ENCODE measurements around the gene EVI2B. TPM values are rescaled to one million over a fixed set of nuclear protein-coding genes. Genes with fewer than 3 reads are reported as not detected.
"Not testable (repeated sequence)": the region's sequence is repeated elsewhere in the genome, so short reads cannot be mapped to it uniquely, and the experiment has no call there.

Gene EVI2B
- total RNA-seq, 1 experiment from 2014 or later = not detected

DNA sequence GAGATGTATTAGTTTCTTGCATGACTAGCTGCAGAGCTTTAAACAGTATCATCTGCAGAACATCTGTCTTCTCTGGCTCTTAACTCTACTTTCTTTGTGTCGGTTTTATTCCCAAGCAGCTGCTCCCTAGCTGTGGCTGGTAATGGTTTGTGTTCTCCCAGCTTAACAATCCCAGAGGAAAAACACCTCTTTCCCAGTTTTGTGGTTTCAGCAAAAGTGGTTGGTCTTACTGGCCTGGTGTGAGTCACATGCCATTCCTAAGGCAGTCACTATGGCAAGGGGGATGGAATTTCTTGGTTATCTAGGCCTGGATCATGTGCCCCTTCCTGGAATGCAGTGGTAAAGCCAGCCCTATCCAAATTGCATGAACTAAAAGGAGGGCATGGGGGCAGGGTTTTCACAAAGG is 44.3 kb downstream of the EVI2B start:
- CTCF ChIA-PET = interaction anchor here (0.6 kb wide), 1 partner anchor 508 kb away, joined by 4 read pairs; no protein-coding TSS in a partner anchor
- peak; percentile 41 for DNase-seq
- H3K9me3 Mint-ChIP-seq (ENCODE audit: low read depth, unreplicated experiment) = no peaks in the 10 kb centered on the region
- intact Hi-C loops (cut with micrococcal nuclease; ENCODE audit: unreplicated experiment) = loop anchor here (5.0 kb wide), 1 partner anchor 103 kb away; no protein-coding TSS in a partner anchor
- BruUV-seq (replicated peaks) = no TSS peak
- no peaks in the 10 kb centered on the region for H3K27me3 Mint-ChIP-seq (ENCODE audit: unreplicated experiment)
- H3K36me3 Mint-ChIP-seq (ENCODE audit: insufficient read depth, unreplicated experiment) = peaks cover 13% of the 10 kb centered on the region
- H3K4me1 Mint-ChIP-seq (ENCODE audit: low read depth, unreplicated experiment) = peaks cover 24% of the 10 kb centered on the region
- TF ChIP-seq, protein P1, sequence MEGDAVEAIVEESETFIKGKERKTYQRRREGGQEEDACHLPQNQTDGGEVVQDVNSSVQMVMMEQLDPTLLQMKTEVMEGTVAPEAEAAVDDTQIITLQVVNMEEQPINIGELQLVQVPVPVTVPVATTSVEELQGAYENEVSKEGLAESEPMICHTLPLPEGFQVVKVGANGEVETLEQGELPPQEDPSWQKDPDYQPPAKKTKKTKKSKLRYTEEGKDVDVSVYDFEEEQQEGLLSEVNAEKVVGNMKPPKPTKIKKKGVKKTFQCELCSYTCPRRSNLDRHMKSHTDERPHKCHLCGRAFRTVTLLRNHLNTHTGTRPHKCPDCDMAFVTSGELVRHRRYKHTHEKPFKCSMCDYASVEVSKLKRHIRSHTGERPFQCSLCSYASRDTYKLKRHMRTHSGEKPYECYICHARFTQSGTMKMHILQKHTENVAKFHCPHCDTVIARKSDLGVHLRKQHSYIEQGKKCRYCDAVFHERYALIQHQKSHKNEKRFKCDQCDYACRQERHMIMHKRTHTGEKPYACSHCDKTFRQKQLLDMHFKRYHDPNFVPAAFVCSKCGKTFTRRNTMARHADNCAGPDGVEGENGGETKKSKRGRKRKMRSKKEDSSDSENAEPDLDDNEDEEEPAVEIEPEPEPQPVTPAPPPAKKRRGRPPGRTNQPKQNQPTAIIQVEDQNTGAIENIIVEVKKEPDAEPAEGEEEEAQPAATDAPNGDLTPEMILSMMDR (IDR thresholded peaks at IDR 0.05; ENCODE audit: unreplicated experiment) = no peak
- peak overlapping the region; percentile 33 for H3K4me3 Mint-ChIP-seq (ENCODE audit: low read depth, unreplicated experiment)
- peak overlapping the region; percentile 20 for H3K27ac Mint-ChIP-seq (ENCODE audit: unreplicated experiment)

DNA sequence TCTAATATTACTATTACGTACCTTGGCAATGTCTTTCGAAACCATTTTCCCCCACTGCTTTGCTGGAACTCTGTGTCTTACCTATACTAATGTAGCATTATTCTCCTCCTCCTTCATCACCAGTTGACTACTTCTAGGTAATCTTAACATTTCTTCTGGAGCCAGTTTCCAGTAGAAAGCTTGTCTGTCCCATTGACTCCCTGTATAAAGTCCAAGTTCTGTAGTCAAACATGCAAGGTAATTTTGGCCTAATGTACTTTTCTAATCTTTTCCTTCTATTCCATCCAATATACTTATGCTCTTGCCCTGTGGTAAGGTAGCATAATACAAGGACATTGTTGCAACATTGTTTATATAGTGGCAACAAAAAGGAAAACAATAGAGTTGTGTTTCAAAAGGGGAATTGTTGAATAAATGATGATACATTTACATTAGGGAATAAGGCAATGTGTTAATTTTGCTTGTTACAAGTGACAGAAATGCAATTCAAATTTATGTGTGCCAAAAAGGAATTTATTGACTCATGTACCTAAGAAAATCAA is 44.7 kb downstream of the EVI2B start:
- no TSS peak for BruUV-seq (replicated peaks)
- CTCF ChIA-PET = interaction anchor here (0.6 kb wide), 1 partner anchor 509 kb away, joined by 4 read pairs; no protein-coding TSS in a partner anchor
- peaks cover 24% of the 10 kb centered on the region for H3K4me1 Mint-ChIP-seq (ENCODE audit: low read depth, unreplicated experiment)
- no peak for DNase-seq
- no peaks in the 10 kb centered on the region for H3K27me3 Mint-ChIP-seq (ENCODE audit: unreplicated experiment)
- H3K27ac Mint-ChIP-seq (ENCODE audit: unreplicated experiment) = peak overlapping the region; percentile 20
- H3K4me3 Mint-ChIP-seq (ENCODE audit: low read depth, unreplicated experiment) = peak overlapping the region; percentile 33
- TF ChIP-seq, protein P1 (IDR thresholded peaks at IDR 0.05; ENCODE audit: unreplicated experiment) = no peak
- peaks cover 13% of the 10 kb centered on the region for H3K36me3 Mint-ChIP-seq (ENCODE audit: insufficient read depth, unreplicated experiment)
- no peaks in the 10 kb centered on the region for H3K9me3 Mint-ChIP-seq (ENCODE audit: low read depth, unreplicated experiment)
- intact Hi-C loops (cut with micrococcal nuclease; ENCODE audit: unreplicated experiment) = loop anchor here (5.0 kb wide), 1 partner anchor 103 kb away; no protein-coding TSS in a partner anchor

DNA sequence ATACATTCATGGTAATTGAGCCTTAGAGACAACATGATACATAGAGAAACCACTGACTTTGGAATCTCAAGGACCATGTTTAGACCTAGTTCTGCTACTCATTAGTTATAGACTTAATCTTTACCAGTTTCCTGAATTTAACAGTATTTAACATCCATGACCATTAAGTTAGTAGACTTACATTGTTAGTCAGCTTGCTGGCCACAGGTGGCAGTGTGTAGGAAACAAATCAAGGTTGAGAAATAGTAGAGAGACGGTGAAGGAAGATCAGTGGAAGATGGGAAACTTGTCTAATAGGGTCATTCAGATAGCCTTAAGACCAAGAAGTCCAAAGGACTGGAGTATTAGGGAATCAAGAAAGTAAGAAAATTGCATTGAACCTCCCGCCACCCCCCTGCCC is 47.8 kb downstream of the EVI2B start:
- Mint-ChIP-seq H3K9me3 (ENCODE audit: low read depth, unreplicated experiment) (no peaks in the 10 kb centered on the region), H3K4me3 (ENCODE audit: low read depth, unreplicated experiment) (no peak overlapping the region), H3K27ac (ENCODE audit: unreplicated experiment) (no peak overlapping the region), H3K36me3 (ENCODE audit: insufficient read depth, unreplicated experiment) (peaks cover 13% of the 10 kb centered on the region), H3K27me3 (ENCODE audit: unreplicated experiment) (no peaks in the 10 kb centered on the region), H3K4me1 (ENCODE audit: low read depth, unreplicated experiment) (peaks cover 24% of the 10 kb centered on the region)
- DNase-seq = no peak
- CTCF ChIA-PET = no interaction called here
- TF ChIP-seq, protein P1 (IDR thresholded peaks at IDR 0.05; ENCODE audit: unreplicated experiment) = no peak
- BruUV-seq (replicated peaks) = no TSS peak
- intact Hi-C loops (cut with micrococcal nuclease; ENCODE audit: unreplicated experiment) = loop anchor here (5.0 kb wide), 1 partner anchor 106 kb away; no protein-coding TSS in a partner anchor

DNA sequence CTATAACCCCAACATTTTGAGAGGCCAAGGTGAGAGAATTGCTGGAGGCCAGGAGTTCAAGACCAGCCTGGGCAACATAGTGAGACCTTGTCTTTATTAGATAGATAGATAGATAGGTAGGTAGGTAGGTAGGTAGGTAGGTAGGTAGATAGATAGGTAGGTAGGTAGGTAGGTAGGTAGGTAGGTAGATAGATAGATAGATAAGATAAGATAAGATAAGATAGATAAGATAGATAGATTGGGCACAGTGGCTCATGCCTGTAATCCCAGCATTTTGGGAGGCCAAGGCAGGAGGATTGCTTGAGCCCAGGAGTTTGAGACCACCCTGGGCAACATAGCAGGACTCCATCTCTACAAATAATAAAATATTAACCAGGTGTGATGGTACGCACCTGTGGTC is 50.9 kb downstream of the EVI2B start:
- H3K36me3 Mint-ChIP-seq (ENCODE audit: insufficient read depth, unreplicated experiment); H3K9me3 Mint-ChIP-seq (ENCODE audit: low read depth, unreplicated experiment); BruUV-seq (replicated peaks); DNase-seq; H3K4me3 Mint-ChIP-seq (ENCODE audit: low read depth, unreplicated experiment); H3K27ac Mint-ChIP-seq (ENCODE audit: unreplicated experiment); H3K27me3 Mint-ChIP-seq (ENCODE audit: unreplicated experiment); H3K4me1 Mint-ChIP-seq (ENCODE audit: low read depth, unreplicated experiment); CTCF ChIA-PET; intact Hi-C loops (cut with micrococcal nuclease; ENCODE audit: unreplicated experiment): not testable (repeated sequence)

DNA sequence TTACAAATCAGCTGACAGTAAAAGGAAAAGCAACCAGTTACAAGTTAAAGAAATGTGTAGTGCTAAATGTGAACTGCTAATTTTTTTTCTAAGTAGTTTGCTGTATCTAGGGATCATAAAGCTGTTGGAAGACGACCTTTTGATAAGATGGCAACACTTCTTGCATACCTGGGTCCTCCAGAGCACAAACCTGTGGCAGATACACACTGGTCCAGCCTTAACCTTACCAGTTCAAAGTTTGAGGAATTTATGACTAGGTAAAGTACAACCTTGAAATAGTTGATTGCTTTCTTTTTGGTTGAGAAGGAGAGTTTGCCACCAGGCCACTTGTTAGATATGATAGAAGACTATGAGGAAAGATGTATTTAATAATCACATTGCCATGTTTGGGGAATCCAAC is 52.3 kb downstream of the EVI2B start:
- intact Hi-C loops (cut with micrococcal nuclease; ENCODE audit: unreplicated experiment) = no loop called here
- H3K9me3 Mint-ChIP-seq (ENCODE audit: low read depth, unreplicated experiment) = no peaks in the 10 kb centered on the region
- no peaks in the 10 kb centered on the region for H3K27me3 Mint-ChIP-seq (ENCODE audit: unreplicated experiment)
- peaks cover 3% of the 10 kb centered on the region for H3K36me3 Mint-ChIP-seq (ENCODE audit: insufficient read depth, unreplicated experiment)
- no TSS peak for BruUV-seq (replicated peaks)
- no peak overlapping the region for H3K27ac Mint-ChIP-seq (ENCODE audit: unreplicated experiment)
- CTCF ChIA-PET = no interaction called here
- no peak overlapping the region for H3K4me3 Mint-ChIP-seq (ENCODE audit: low read depth, unreplicated experiment)
- TF ChIP-seq, protein P1 (IDR thresholded peaks at IDR 0.05; ENCODE audit: unreplicated experiment) = no peak
- no peak for DNase-seq
- no peaks in the 10 kb centered on the region for H3K4me1 Mint-ChIP-seq (ENCODE audit: low read depth, unreplicated experiment)
